ENCODE data around the gene UVSSA. TPM values are rescaled to one million over a fixed set of nuclear protein-coding genes. Genes with fewer than 3 reads are reported as not detected.

Gene UVSSA
- total RNA-seq, 1 donor from 2014 or later: 22.8 TPM

DNA sequence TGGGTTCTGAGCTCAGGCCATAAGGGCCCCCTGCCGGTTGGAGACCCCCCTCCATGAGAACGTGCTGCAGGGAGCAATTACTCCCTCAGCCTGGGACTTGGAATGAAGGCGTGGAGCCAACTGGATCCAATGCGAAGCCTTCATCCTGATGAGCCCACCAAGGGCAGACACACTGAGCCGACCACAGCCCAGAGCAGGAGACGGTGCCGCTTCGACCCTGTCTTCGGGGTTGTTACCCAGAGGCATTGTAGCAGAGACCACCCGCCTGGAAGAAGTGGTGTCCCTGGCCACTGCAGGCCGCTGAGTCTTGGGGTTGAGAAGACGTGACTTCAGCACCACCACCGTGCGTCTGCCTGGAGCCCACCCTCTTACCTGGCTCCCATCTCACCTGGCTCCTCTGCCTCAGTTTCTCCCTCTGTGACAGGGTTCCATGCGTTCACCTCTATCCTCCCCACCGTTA is 66.2 kb downstream of the UVSSA start:
- DNase-seq (ENCODE audit: low read depth, low spot score): no peak
- H3K4me3 Mint-ChIP-seq: no peak overlapping the region
- H3K9me3 Mint-ChIP-seq: peaks cover 2% of the 10 kb centered on the region
- no peak overlapping the region for H3K27ac Mint-ChIP-seq (ENCODE audit: unreplicated experiment)
- peaks cover 54% of the 10 kb centered on the region for H3K27me3 Mint-ChIP-seq (ENCODE audit: low read depth)
- no peaks in the 10 kb centered on the region for H3K36me3 Mint-ChIP-seq (ENCODE audit: low read depth)
- no peaks in the 10 kb centered on the region for H3K4me1 Mint-ChIP-seq
- TF ChIP-seq, protein P1, sequence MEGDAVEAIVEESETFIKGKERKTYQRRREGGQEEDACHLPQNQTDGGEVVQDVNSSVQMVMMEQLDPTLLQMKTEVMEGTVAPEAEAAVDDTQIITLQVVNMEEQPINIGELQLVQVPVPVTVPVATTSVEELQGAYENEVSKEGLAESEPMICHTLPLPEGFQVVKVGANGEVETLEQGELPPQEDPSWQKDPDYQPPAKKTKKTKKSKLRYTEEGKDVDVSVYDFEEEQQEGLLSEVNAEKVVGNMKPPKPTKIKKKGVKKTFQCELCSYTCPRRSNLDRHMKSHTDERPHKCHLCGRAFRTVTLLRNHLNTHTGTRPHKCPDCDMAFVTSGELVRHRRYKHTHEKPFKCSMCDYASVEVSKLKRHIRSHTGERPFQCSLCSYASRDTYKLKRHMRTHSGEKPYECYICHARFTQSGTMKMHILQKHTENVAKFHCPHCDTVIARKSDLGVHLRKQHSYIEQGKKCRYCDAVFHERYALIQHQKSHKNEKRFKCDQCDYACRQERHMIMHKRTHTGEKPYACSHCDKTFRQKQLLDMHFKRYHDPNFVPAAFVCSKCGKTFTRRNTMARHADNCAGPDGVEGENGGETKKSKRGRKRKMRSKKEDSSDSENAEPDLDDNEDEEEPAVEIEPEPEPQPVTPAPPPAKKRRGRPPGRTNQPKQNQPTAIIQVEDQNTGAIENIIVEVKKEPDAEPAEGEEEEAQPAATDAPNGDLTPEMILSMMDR (conservative IDR thresholded peaks at IDR 0.05): no peak

DNA sequence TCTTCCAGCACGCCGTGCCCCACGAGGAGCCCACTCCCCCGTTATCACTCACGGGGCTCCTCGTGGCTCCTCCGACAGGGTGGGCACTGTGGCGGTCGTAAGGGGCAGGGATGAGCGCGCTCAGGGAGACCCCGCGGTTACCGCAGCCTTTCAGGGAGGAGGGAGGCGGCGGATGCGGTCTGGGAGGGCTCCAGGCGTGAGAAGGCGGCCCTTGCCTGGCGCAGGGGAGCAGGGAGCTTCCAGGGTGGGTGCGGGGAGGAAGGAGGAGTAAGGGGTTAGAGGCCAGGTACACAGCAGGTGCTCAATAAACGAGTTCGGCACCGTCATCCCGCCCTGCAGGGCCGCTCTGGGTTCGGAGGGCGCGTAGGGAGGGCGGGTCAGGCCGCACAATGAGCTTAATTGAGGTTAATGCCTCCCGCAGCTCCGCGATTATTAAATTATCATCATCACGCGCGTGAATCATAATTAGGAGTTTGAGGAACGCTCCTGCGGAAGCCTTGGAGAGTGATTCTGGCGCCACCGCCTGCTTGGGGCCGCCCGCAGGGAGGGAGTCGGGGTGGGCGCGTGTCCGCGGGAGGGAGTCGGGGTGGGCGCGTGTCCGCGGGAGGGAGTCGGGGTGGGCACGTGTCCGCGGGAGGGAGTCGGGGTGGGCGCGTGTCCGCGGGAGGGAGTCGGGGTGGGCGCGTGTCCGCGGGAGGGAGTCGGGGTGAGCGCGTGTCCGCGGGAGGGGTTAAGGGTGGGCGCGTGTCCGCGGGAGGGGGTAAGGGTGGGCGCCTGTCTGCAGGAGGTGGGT is 66.9 kb downstream of the UVSSA start:
- H3K4me3 Mint-ChIP-seq: no peak overlapping the region
- no peak overlapping the region for H3K27ac Mint-ChIP-seq (ENCODE audit: unreplicated experiment)
- peaks cover 51% of the 10 kb centered on the region for H3K27me3 Mint-ChIP-seq (ENCODE audit: low read depth)
- no peak for DNase-seq (ENCODE audit: low read depth, low spot score)
- H3K4me1 Mint-ChIP-seq: no peaks in the 10 kb centered on the region
- H3K9me3 Mint-ChIP-seq: no peaks in the 10 kb centered on the region
- no peaks in the 10 kb centered on the region for H3K36me3 Mint-ChIP-seq (ENCODE audit: low read depth)
- TF ChIP-seq, protein P1 (conservative IDR thresholded peaks at IDR 0.05): no peak

DNA sequence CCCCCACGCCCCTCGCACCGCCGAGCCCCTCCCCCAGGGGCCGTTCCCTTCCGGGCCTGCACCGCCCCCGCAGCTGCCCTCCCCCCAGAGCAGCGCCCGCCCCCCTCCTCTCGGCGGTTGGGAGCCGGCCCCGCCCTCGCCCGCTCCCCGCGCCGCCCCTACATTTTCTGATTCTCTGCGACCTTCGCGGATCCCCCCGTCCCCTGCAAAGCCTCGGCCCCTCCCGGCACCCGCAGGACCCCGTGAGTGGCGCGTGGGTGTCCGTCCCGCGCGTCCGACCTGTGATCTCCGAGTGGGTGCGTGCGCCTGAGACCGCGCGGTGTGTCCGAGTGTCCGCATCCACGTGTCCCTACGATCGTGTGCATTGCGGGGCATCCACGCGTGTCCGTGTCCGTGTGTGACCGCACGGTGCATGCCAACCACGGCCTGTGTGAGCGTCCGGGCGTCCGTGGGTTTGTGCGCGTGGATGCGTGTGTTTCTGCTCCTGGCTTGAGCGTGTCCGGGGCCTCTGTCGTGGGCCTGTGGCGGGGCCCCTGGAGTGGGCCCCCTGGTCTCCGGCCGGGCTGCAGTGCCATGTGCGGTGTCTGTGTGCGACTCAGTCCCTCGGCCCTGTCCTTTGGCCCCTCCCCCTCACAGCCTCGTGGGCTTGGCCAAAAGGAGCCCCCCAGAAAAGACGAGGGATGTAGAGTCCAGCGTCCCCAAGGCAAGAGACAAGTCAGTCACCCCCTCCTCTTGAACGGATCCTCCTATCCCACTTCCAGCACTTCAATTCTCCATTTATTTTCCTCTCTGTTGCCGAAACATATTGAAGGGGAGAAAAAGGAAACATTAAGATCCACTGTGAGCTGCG is 68.0 kb downstream of the UVSSA start:
- TF ChIP-seq, protein P1 (conservative IDR thresholded peaks at IDR 0.05): no peak
- no peaks in the 10 kb centered on the region for H3K4me1 Mint-ChIP-seq
- no peak overlapping the region for H3K27ac Mint-ChIP-seq (ENCODE audit: unreplicated experiment)
- no peak overlapping the region for H3K4me3 Mint-ChIP-seq
- H3K27me3 Mint-ChIP-seq (ENCODE audit: low read depth): peaks cover 50% of the 10 kb centered on the region
- DNase-seq (ENCODE audit: low read depth, low spot score): no peak
- no peaks in the 10 kb centered on the region for H3K9me3 Mint-ChIP-seq
- no peaks in the 10 kb centered on the region for H3K36me3 Mint-ChIP-seq (ENCODE audit: low read depth)

DNA sequence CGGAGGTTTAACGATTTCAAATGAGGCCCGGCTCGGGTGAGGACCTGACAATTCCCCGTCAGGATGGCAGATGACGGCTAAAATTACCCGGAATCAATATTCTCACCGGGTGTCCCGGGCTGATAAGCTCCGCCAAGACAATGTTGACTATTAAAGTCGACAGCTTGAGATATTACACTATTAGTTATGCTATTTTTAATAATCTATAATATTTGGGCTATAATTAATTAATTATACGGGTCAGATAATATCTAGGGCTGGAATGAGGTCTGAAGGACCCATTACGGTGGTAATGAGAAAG is 68.6 kb downstream of the UVSSA start:
- TF ChIP-seq, protein P1 (conservative IDR thresholded peaks at IDR 0.05): no peak
- no peak overlapping the region for H3K27ac Mint-ChIP-seq (ENCODE audit: unreplicated experiment)
- no peaks in the 10 kb centered on the region for H3K9me3 Mint-ChIP-seq
- no peak overlapping the region for H3K4me3 Mint-ChIP-seq
- H3K4me1 Mint-ChIP-seq: no peaks in the 10 kb centered on the region
- DNase-seq (ENCODE audit: low read depth, low spot score): no peak
- peaks cover 48% of the 10 kb centered on the region for H3K27me3 Mint-ChIP-seq (ENCODE audit: low read depth)
- H3K36me3 Mint-ChIP-seq (ENCODE audit: low read depth): no peaks in the 10 kb centered on the region

DNA sequence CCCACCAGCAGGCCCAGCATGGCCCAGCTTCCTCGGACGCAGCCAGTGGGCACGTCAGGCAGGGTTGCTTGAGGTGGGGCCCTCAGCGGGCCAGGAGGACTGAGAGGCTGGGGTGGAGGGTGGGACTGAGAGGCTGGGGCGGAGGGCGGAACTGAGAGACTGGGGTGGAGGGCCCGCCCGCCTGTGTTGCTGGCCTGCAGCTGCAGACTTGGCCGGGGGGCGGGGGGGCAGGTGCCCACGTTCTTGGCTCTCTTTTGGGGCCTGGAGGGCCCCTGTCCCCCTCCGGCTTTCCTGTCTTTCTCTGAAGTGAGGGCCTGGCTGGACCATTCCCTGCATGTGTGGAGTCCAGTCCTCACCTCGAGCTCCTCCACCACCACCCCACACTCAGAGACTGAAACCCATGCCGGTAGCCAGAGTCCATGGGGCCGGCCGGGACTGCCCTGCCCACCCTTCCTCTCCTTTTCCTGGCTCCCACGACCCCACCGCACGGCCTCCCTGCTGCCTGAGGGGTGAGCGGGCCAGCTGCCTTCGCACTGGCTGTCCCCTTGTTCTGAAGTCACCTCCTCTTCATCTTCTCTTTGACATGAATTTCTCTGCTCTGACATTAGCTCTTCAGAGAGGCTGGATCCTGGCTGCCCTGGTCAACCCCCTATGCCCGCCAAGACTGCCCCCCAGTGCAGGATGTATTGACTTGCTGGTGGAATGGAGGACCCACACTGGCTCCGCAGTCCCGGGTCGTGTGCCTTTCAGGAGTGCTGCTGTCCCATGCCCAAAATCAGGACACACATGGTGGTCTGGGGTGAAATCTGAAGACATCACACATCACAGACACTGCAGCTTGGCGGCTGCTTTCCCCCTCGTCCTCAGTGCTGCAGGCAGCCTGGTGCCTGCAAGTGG is 69.3 kb downstream of the UVSSA start:
- no peaks in the 10 kb centered on the region for H3K9me3 Mint-ChIP-seq
- no peaks in the 10 kb centered on the region for H3K4me1 Mint-ChIP-seq
- TF ChIP-seq, protein P1 (conservative IDR thresholded peaks at IDR 0.05): no peak
- peaks cover 48% of the 10 kb centered on the region for H3K27me3 Mint-ChIP-seq (ENCODE audit: low read depth)
- DNase-seq (ENCODE audit: low read depth, low spot score): no peak
- H3K36me3 Mint-ChIP-seq (ENCODE audit: low read depth): no peaks in the 10 kb centered on the region
- no peak overlapping the region for H3K27ac Mint-ChIP-seq (ENCODE audit: unreplicated experiment)
- H3K4me3 Mint-ChIP-seq: no peak overlapping the region

Measured in neural crest cell (in vitro differentiated cells).